ENCODE measurements around the gene INPP5K.

INPP5K gene

DNA sequence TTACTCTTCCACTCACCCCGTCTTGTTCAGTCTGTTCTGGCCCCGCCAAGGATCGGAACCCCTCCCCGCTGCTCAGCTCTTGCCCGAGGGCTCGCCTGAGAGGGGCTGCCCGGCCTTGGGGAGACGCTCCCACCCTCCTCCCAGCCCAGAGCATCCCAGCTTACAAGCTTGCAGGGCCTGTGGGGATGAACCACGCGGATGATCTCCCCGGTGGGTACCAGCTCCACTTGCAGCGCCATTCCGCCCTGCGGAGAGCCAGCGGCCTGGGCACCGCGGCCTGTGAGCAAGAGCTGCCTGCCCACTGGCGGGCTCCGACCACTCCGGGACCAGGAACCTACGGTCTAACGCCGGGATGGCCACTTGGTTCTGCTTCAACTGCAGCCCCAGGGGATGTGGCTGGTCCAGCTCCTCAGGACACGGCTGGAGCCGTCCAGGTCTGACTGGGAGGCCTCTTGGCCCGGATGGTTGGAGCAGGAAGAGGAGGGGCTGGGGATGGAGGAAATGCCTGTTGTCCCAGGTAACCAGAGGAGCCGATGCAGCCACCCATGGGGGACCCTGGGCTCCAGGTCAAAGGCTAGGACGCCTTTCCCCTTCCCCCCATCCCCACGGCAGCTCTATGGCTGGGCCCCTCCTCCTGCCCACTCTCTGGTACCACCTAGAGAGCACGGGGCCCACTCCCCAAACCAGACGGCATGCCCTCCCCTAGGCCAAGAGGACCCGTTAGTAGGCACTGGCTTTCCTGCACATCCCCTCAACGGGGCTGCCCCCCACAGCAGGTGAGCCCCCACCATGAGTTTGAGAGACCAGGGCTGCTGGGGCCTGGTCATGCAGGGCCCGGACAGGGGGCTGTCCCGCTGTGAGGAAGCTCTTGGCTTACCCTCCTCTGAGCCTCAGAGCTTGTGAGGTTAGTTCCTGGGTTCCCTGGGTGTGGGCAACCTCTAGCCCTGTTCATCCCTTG, 23.9 kb downstream of the INPP5K start, which contains the start of gene MYO1C (continued):
- TF ChIP-seq ZNF302 (tag by site-specific recombination; IDR thresholded peaks at IDR 0.05; ENCODE audit: low read depth) (no peak), SP2 (tag by site-specific recombination; IDR thresholded peaks at IDR 0.05) (0 out of 2 replicates have a peak, but pooled peaks have one; percentile 8), ZNF140 (tag by site-specific recombination; IDR thresholded peaks at IDR 0.05) (no peak), SP3 (tag by site-specific recombination; IDR thresholded peaks at IDR 0.05) (0 out of 2 replicates have a peak, but pooled peaks have one; percentile 1), ZNF558 (tag by site-specific recombination; IDR thresholded peaks at IDR 0.05) (no peak), GFI1B (tag by site-specific recombination; IDR thresholded peaks at IDR 0.05) (no peak), ZNF571 (tag by site-specific recombination; IDR thresholded peaks at IDR 0.05) (no peak), ZNF366 (tag by site-specific recombination; conservative IDR thresholded peaks at IDR 0.05) (no peak), ZNF548 (tag by site-specific recombination; IDR thresholded peaks at IDR 0.05) (no peak), ZNF23 (tag by site-specific recombination; IDR thresholded peaks at IDR 0.05; ENCODE audit: borderline replicate concordance) (no peak), YY2 (tag by site-specific recombination; IDR thresholded peaks at IDR 0.05) (no peak), BCL11A (tag by site-specific recombination; IDR thresholded peaks at IDR 0.05; ENCODE audit: low read depth) (no peak), GLIS1 (tag by site-specific recombination; IDR thresholded peaks at IDR 0.05) (no peak), ZNF2 (tag by site-specific recombination; IDR thresholded peaks at IDR 0.05) (no peak), ZNF561 (tag by site-specific recombination; IDR thresholded peaks at IDR 0.05; ENCODE audit: borderline replicate concordance) (no peak), ZNF169 (tag by site-specific recombination; IDR thresholded peaks at IDR 0.05) (no peak), SALL2 (tag by site-specific recombination; IDR thresholded peaks at IDR 0.05; ENCODE audit: borderline replicate concordance) (no peak), ZBTB17 (tag by site-specific recombination; IDR thresholded peaks at IDR 0.05) (no peak)
- TF ChIP-seq, protein P1, sequence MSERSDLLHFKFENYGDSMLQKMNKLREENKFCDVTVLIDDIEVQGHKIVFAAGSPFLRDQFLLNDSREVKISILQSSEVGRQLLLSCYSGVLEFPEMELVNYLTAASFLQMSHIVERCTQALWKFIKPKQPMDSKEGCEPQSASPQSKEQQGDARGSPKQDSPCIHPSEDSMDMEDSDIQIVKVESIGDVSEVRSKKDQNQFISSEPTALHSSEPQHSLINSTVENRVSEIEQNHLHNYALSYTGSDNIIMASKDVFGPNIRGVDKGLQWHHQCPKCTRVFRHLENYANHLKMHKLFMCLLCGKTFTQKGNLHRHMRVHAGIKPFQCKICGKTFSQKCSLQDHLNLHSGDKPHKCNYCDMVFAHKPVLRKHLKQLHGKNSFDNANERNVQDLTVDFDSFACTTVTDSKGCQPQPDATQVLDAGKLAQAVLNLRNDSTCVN (tag by site-specific recombination; optimal IDR thresholded peaks at IDR 0.05), result no peak
- TF ChIP-seq, protein P2, sequence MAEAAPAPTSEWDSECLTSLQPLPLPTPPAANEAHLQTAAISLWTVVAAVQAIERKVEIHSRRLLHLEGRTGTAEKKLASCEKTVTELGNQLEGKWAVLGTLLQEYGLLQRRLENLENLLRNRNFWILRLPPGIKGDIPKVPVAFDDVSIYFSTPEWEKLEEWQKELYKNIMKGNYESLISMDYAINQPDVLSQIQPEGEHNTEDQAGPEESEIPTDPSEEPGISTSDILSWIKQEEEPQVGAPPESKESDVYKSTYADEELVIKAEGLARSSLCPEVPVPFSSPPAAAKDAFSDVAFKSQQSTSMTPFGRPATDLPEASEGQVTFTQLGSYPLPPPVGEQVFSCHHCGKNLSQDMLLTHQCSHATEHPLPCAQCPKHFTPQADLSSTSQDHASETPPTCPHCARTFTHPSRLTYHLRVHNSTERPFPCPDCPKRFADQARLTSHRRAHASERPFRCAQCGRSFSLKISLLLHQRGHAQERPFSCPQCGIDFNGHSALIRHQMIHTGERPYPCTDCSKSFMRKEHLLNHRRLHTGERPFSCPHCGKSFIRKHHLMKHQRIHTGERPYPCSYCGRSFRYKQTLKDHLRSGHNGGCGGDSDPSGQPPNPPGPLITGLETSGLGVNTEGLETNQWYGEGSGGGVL (tag by site-specific recombination; IDR thresholded peaks at IDR 0.05), result no peak
- TF ChIP-seq, protein P3, sequence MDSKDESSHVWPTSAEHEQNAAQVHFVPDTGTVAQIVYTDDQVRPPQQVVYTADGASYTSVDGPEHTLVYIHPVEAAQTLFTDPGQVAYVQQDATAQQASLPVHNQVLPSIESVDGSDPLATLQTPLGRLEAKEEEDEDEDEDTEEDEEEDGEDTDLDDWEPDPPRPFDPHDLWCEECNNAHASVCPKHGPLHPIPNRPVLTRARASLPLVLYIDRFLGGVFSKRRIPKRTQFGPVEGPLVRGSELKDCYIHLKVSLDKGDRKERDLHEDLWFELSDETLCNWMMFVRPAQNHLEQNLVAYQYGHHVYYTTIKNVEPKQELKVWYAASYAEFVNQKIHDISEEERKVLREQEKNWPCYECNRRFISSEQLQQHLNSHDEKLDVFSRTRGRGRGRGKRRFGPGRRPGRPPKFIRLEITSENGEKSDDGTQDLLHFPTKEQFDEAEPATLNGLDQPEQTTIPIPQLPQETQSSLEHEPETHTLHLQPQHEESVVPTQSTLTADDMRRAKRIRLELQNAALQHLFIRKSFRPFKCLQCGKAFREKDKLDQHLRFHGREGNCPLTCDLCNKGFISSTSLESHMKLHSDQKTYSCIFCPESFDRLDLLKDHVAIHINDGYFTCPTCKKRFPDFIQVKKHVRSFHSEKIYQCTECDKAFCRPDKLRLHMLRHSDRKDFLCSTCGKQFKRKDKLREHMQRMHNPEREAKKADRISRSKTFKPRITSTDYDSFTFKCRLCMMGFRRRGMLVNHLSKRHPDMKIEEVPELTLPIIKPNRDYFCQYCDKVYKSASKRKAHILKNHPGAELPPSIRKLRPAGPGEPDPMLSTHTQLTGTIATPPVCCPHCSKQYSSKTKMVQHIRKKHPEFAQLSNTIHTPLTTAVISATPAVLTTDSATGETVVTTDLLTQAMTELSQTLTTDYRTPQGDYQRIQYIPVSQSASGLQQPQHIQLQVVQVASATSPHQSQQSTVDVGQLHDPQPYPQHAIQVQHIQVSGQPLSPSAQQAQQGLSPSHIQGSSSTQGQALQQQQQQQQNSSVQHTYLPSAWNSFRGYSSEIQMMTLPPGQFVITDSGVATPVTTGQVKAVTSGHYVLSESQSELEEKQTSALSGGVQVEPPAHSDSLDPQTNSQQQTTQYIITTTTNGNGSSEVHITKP (tag by site-specific recombination; IDR thresholded peaks at IDR 0.05), result no peak
- TF ChIP-seq, protein P4, sequence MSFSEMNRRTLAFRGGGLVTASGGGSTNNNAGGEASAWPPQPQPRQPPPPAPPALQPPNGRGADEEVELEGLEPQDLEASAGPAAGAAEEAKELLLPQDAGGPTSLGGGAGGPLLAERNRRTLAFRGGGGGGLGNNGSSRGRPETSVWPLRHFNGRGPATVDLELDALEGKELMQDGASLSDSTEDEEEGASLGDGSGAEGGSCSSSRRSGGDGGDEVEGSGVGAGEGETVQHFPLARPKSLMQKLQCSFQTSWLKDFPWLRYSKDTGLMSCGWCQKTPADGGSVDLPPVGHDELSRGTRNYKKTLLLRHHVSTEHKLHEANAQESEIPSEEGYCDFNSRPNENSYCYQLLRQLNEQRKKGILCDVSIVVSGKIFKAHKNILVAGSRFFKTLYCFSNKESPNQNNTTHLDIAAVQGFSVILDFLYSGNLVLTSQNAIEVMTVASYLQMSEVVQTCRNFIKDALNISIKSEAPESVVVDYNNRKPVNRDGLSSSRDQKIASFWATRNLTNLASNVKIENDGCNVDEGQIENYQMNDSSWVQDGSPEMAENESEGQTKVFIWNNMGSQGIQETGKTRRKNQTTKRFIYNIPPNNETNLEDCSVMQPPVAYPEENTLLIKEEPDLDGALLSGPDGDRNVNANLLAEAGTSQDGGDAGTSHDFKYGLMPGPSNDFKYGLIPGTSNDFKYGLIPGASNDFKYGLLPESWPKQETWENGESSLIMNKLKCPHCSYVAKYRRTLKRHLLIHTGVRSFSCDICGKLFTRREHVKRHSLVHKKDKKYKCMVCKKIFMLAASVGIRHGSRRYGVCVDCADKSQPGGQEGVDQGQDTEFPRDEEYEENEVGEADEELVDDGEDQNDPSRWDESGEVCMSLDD (tag by site-specific recombination; IDR thresholded peaks at IDR 0.05), result no peak
- TF ChIP-seq, protein P5, sequence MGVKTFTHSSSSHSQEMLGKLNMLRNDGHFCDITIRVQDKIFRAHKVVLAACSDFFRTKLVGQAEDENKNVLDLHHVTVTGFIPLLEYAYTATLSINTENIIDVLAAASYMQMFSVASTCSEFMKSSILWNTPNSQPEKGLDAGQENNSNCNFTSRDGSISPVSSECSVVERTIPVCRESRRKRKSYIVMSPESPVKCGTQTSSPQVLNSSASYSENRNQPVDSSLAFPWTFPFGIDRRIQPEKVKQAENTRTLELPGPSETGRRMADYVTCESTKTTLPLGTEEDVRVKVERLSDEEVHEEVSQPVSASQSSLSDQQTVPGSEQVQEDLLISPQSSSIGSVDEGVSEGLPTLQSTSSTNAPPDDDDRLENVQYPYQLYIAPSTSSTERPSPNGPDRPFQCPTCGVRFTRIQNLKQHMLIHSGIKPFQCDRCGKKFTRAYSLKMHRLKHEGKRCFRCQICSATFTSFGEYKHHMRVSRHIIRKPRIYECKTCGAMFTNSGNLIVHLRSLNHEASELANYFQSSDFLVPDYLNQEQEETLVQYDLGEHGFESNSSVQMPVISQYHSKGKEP (tag by site-specific recombination; IDR thresholded peaks at IDR 0.05), result no peak
- TF ChIP-seq, protein P6, sequence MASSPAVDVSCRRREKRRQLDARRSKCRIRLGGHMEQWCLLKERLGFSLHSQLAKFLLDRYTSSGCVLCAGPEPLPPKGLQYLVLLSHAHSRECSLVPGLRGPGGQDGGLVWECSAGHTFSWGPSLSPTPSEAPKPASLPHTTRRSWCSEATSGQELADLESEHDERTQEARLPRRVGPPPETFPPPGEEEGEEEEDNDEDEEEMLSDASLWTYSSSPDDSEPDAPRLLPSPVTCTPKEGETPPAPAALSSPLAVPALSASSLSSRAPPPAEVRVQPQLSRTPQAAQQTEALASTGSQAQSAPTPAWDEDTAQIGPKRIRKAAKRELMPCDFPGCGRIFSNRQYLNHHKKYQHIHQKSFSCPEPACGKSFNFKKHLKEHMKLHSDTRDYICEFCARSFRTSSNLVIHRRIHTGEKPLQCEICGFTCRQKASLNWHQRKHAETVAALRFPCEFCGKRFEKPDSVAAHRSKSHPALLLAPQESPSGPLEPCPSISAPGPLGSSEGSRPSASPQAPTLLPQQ (tag by site-specific recombination; IDR thresholded peaks at IDR 0.05), result no peak
- TF ChIP-seq, protein P7, sequence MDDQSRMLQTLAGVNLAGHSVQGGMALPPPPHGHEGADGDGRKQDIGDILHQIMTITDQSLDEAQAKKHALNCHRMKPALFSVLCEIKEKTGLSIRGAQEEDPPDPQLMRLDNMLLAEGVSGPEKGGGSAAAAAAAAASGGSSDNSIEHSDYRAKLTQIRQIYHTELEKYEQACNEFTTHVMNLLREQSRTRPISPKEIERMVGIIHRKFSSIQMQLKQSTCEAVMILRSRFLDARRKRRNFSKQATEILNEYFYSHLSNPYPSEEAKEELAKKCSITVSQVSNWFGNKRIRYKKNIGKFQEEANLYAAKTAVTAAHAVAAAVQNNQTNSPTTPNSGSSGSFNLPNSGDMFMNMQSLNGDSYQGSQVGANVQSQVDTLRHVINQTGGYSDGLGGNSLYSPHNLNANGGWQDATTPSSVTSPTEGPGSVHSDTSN (CRISPR knock-in tag; IDR thresholded peaks at IDR 0.05), result no peak

Measured in HEK293 (cell line).